KMS-11 (cell line): ENCODE measurements around the gene PHF12.

Experiments used
- H2AFZ ChIP-seq: fragments of 200-600 bp; sonication (generic); 2 replicates; pipeline ENCODE4 v1.6.1; 2016; ENCODE audit warnings: antibody characterized with exemption, mixed run types, low read depth
- H3K27ac ChIP-seq: fragments of 200-600 bp; sonication (generic); 2 replicates; pipeline ENCODE4 v1.6.1; 2016; ENCODE audit warnings: mild to moderate bottlenecking, mixed run types
- H3K27me3 ChIP-seq: fragments of 200-600 bp; sonication (generic); 2 replicates; pipeline ENCODE4 v1.6.1; 2017; ENCODE audit warnings: mild to moderate bottlenecking, low read depth, mixed run types, moderate library complexity; ENCODE audit not compliant: insufficient read depth
- H3K36me3 ChIP-seq: fragments of 200-600 bp; sonication (generic); 2 replicates; pipeline ENCODE4 v1.6.1; 2017; ENCODE audit warnings: mild to moderate bottlenecking, mixed run types; ENCODE audit not compliant: insufficient read depth
- H3K4me1 ChIP-seq: fragments of 200-600 bp; sonication (generic); 2 replicates; pipeline ENCODE4 v1.6.1; 2016; ENCODE audit warnings: mild to moderate bottlenecking, low read depth, mixed run types; ENCODE audit not compliant: poor library complexity, severe bottlenecking
- H3K4me2 ChIP-seq: fragments of 200-600 bp; sonication (generic); 2 replicates; pipeline ENCODE4 v1.7.0; 2016; ENCODE audit warnings: mild to moderate bottlenecking, mixed run types
- H3K4me3 ChIP-seq: fragments of 200-600 bp; sonication (generic); IDR thresholded peaks from 2 replicates; pipeline ENCODE4 v1.6.1; 2017; ENCODE audit warnings: low read depth, low read length, mixed read lengths; ENCODE audit not compliant: insufficient read depth
- H3K79me2 ChIP-seq: fragments of 200-600 bp; sonication (generic); 2 replicates; pipeline ENCODE4 v1.6.1; 2016; ENCODE audit warnings: low read depth, mixed run types; ENCODE audit not compliant: insufficient read depth
- H3K9ac ChIP-seq: fragments of 200-600 bp; sonication (generic); 2 replicates; pipeline ENCODE4 v1.6.1; 2016; ENCODE audit warnings: mild to moderate bottlenecking, mixed run types
- H4K20me1 ChIP-seq: fragments of 200-600 bp; sonication (generic); 2 replicates; pipeline ENCODE4 v1.6.1; 2016; ENCODE audit warnings: mild to moderate bottlenecking, mixed run types; ENCODE audit not compliant: insufficient read depth
- CTCF ChIP-seq: fragments of 200-600 bp; sonication (generic); conservative IDR thresholded peaks from 2 replicates; pipeline ENCODE4 v1.6.1; 2017; ENCODE audit warnings: low read depth, mild to moderate bottlenecking, antibody characterized with exemption, low read length, moderate library complexity, mixed read lengths

PHF12 gene

DNA sequence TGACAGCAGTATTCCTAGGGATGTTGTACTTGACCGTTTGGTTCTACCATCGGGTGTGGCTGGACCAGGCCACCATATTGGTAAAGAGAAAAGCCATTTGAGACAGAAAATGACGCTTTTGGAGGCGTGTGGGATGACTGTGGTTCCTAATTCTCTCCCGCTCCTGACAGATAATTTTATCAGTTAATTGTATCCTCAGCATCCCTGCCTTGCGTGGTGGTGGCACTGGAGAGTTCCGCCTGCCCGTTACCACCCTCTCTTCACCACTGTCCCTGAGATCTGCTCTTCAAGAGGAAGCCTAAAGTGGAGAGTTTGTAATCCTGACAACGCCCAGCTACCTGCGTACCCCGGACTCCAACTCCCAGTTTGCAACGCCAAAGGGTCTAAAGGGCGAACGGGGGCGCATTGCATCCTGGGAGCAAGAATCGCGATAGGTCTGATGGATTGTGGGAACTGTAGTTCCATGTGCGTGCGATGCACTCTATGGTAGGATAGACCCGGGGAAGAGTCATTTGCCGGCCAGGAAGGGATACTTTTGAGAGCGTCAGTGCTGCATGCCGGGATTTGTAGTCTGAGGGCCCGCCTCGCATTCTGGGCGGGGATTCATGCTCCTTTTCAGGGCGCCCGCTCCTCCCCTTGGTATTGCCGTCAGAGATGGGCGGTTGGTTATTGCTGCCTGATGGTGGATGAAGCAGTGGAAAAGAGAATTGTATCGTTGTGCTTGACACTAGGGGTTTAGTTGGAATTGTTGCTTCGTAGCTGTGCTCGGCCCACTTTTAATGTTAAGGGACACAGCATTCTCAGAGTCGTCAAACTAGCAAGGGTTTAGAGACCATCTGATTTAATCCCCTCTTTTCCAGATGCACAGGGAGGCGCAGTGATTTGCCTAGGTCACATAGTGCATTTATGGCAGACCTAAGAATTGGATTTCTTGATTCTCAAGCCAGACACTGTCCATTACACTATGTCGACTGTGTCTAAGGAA, 965 bp upstream of the PHF12 start:
- H3K4me2 ChIP-seq: peak overlapping the region; percentile 66
- peaks cover 27% of the 10 kb centered on the region for H3K4me1 ChIP-seq
- H3K27ac ChIP-seq: peak overlapping the region; percentile 86
- peak overlapping the region; percentile 57 for H2AFZ ChIP-seq
- peak overlapping the region; percentile 65 for H3K9ac ChIP-seq
- no peaks in the 10 kb centered on the region for H3K27me3 ChIP-seq
- H3K4me3 ChIP-seq: no peak overlapping the region
- no peaks in the 10 kb centered on the region for H3K36me3 ChIP-seq
- no peak for TF ChIP-seq CTCF
- peaks cover 35% of the 10 kb centered on the region for H3K79me2 ChIP-seq
- H4K20me1 ChIP-seq: no peaks in the 10 kb centered on the region

DNA sequence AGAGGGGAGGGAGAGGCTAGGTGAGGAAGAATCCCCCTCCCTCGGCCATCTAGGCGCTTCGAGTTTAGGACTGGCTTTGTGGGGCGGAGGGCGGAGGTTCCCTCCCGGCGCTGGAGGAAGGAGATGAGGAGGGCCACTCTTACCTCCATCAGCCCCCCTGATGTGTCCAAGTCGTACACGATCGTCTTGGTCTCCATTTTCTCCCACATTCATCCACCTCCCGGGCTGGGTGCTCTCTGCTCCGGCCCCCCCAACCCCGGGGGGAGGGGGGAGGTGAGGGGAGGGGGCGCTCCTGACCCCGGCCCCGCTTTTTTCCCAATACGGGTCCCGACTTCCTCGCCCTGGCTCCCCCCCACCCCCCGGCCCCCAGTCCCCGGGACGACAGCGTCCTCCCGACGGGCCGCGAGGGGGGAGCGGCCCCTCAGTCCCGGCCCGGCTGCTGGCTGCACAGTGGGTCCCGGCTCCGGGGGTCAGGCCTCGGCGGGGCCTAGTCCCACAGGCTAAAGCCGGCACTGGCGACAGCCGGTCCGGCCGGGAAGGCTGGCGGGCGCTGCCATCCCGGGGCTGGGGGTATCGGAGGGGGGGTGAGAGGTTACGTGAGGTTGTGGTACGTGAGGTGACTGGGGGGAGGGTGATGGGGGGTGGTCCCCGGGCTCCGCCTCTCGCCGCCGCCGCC, 428 bp downstream of the PHF12 start:
- Histone ChIP-seq H3K27ac (peak overlapping the region; percentile 60), H3K4me3 (no peak overlapping the region), H3K4me1 (peaks cover 41% of the 10 kb centered on the region), H4K20me1 (no peaks in the 10 kb centered on the region), H3K27me3 (no peaks in the 10 kb centered on the region), H3K36me3 (no peaks in the 10 kb centered on the region), H3K4me2 (peak overlapping the region; percentile 81), H3K79me2 (peaks cover 49% of the 10 kb centered on the region), H3K9ac (peak overlapping the region; percentile 69), H2AFZ (peak overlapping the region; percentile 48; the same call in 1 of the 2 replicates)
- TF ChIP-seq CTCF: no peak

GRCh38 chr17:28950017-28950751, 1.1 kb downstream of the PHF12 start:
- H2AFZ ChIP-seq: peak overlapping the region; percentile 48
- H3K4me2 ChIP-seq: peak overlapping the region; percentile 81
- peaks cover 56% of the 10 kb centered on the region for H3K79me2 ChIP-seq
- H3K4me1 ChIP-seq: peaks cover 43% of the 10 kb centered on the region
- no peaks in the 10 kb centered on the region for H3K27me3 ChIP-seq
- H4K20me1 ChIP-seq: no peaks in the 10 kb centered on the region
- no peak for TF ChIP-seq CTCF
- H3K36me3 ChIP-seq: no peaks in the 10 kb centered on the region
- H3K4me3 ChIP-seq: no peak overlapping the region
- peak overlapping the region; percentile 69 for H3K9ac ChIP-seq
- H3K27ac ChIP-seq: peak overlapping the region; percentile 60

DNA sequence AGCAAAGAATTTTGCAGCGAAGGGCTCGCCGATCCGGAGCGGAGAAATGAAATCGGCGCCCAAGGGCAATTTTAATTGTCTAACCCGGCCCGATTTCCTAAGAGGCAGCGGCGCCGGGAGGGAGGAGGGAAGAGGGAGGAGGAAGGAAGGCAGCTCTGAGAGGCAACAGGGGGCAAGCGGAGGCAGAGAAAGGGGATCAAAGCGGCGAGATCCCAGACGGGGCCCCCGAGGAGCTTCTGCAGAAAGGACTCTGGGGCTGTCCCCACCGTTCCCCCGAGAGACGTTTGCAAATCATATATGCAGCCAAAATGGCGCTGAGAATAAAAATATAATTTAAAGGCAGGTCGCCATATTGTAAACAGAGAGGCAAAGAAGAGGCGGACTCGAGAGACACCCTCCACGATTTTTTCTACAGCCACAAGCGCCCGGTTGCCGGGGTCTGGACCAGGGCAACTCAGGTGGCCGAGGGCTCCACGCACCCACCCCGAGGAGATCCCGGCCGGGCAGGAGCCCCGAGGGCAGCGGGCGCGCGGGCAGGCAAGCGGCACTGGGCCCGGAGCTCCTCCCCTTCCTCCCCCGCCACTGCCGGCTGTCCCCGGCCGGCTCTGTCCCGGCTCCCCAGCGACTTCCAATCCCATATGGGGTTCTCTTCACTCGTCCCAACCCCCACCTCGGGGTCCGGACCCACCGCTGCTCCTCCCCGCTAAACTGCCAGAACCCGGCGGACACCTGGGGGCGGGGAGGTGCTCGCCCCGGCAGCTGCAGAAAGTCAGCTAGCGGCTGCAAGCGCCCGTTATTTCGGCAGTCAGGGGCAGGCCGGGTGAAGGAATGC, 1.9 kb downstream of the PHF12 start:
- Histone ChIP-seq H2AFZ (peak overlapping the region; percentile 48), H3K27me3 (no peaks in the 10 kb centered on the region), H3K79me2 (peaks cover 64% of the 10 kb centered on the region), H3K9ac (peak overlapping the region; percentile 69), H3K4me1 (peaks cover 49% of the 10 kb centered on the region), H3K4me2 (peak overlapping the region; percentile 81), H3K4me3 (peak overlapping the region; percentile 85), H4K20me1 (no peaks in the 10 kb centered on the region), H3K36me3 (no peaks in the 10 kb centered on the region), H3K27ac (peak overlapping the region; percentile 60)
- no peak for TF ChIP-seq CTCF
